ENCODE data around the gene UBASH3B.

The UBASH3B gene

DNA sequence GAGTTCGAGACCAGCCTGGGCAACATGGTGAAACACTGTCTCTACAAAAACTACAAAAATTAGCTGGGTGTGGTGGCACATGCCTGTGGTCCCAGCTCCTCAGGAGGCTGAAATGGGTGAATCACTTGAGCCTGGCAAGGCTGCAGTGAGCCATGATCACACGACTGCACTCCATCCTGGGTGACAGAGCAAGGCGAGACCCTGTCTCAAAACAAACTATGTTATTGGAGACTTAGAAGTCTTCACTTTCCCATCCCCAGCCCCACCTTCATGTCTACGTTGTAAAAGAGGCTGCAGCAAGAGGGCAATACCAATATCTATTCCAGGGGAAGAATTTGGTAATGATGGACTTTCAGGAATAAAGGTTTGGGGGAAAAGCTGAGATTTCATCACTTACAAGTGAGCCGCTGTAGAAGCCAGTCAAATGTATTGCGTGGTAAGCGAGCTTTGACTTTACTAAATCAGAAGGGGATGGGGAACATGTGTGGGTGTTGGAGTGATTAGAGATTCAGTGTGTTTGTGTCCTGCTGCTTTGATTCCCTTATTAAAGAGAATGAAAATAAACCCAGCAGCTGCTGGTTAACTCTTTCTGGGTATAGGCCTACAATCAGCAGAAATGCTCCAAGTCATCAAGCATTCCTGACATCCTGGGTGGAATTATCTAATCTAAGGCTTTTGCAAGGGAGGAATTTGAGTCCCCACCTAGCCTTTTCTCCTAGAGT, 53.7 kb downstream of the UBASH3B start:
- peak overlapping the region; percentile 46 to 99 (median 97); a peak in 21 of 22 replicates for H3K27ac ChIP-seq
- H3K9me3 ChIP-seq (replicated peaks in 1 of 11), result peaks cover 0 to 12% (median 6%) of the 10 kb centered on the region in 11 experiments; a peak in 17 of 22 replicates
- 0 out of 22 replicates have a peak, but pooled peaks of 1 of the 11 experiments have one; percentile 23 for TF ChIP-seq Cebpa-rat (IDR thresholded peaks at IDR 0.05)
- H3K36me3 ChIP-seq, result peaks cover 0 to 99% (median 57%) of the 10 kb centered on the region in 11 experiments; a peak in 18 of 22 replicates
- peaks cover 97 to 100% (median 100%) of the 10 kb centered on the region in 10 experiments for H3K4me1 ChIP-seq
- peak overlapping the region; percentile 44 to 93 (median 85) for H3K4me2 ChIP-seq
- H4K20me1 ChIP-seq, result no peaks in the 10 kb centered on the region
- no peaks in the 10 kb centered on the region for H3K27me3 ChIP-seq
- H3K4me3 ChIP-seq, result no peak overlapping the region
- peak overlapping the region; percentile 42 to 78 (median 63); a peak in 21 of 22 replicates for H3K9ac ChIP-seq

DNA sequence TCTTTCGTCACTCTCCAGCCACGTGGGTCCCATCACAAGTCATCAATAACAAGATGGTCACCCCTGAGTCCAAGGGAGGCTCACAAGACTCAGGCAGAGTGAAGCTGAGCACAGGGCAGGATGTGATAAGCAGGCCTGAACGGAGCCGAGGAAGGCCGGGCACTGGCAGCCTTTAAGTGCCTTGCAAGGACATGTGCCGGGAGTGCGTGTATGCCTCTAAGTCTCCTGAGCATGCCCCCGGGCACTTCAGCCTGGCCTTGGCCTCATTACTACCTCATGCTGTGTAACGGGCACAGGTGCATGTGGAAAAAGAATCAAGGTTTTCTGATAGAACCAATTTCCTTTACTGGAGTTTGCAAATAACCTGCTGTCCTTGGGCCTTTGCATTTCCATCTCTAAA, 55.8 kb downstream of the UBASH3B start:
- TF ChIP-seq Cebpa-rat (IDR thresholded peaks at IDR 0.05), result no peak
- H3K27ac ChIP-seq, result peak overlapping the region; percentile 71 to 99 (median 97); a peak in 21 of 22 replicates
- peaks cover 0 to 94% (median 49%) of the 10 kb centered on the region in 11 experiments; a peak in 18 of 22 replicates for H3K36me3 ChIP-seq
- H3K9ac ChIP-seq, result peak overlapping the region; percentile 12 to 78 (median 50); a peak in 14 of 22 replicates
- H3K9me3 ChIP-seq (replicated peaks in 1 of 11), result peaks cover 0 to 16% (median 9%) of the 10 kb centered on the region in 11 experiments; a peak in 17 of 22 replicates
- no peak overlapping the region for H3K4me3 ChIP-seq
- H3K4me1 ChIP-seq, result peaks cover 97 to 100% (median 100%) of the 10 kb centered on the region in 10 experiments
- no peaks in the 10 kb centered on the region for H3K27me3 ChIP-seq
- peak overlapping the region; percentile 44 to 93 (median 85) for H3K4me2 ChIP-seq
- H4K20me1 ChIP-seq, result no peaks in the 10 kb centered on the region

DNA sequence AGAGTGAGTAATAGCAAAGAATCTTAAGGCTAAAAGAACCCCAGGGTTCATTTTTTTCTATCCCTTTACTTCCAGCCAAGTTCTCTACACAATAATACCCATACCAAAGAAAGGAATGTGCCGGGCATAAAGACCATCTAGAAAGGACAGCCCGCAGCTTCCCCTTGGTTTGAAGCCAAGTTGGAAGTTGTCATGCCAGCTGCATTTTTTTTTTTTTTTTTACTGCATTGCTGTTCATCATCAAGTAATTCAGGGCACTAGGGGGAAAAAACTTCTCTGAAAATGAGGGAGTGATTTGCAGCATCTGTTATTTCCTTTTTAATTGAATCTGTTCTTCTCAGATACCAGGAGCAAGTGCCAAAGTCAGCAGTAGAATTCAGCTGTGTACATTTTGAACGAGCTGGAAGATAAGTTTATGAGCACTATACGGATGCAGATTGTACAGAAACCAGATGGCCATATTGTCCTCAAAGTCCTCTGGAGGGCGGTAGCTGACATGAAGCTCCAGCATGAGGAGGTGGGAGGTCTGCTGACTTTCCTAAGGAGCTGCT, 56.4 kb downstream of the UBASH3B start:
- Histone ChIP-seq H3K36me3 (peaks cover 0 to 94% (median 47%) of the 10 kb centered on the region in 11 experiments; a peak in 18 of 22 replicates), H3K4me1 (peaks cover 97 to 100% (median 100%) of the 10 kb centered on the region in 10 experiments), H4K20me1 (no peaks in the 10 kb centered on the region), H3K9me3 (replicated peaks in 1 of 11) (peaks cover 0 to 16% (median 9%) of the 10 kb centered on the region in 11 experiments; a peak in 17 of 22 replicates), H3K27me3 (no peaks in the 10 kb centered on the region), H3K4me2 (peak overlapping the region; percentile 44 to 93 (median 85)), H3K4me3 (no peak overlapping the region), H3K9ac (peak overlapping the region in 10 of 11 experiments; percentile 22 to 78 (median 51); a peak in 19 of 22 replicates), H3K27ac (peak overlapping the region; percentile 71 to 99 (median 97); a peak in 21 of 22 replicates)
- no peak for TF ChIP-seq Cebpa-rat (IDR thresholded peaks at IDR 0.05)

DNA sequence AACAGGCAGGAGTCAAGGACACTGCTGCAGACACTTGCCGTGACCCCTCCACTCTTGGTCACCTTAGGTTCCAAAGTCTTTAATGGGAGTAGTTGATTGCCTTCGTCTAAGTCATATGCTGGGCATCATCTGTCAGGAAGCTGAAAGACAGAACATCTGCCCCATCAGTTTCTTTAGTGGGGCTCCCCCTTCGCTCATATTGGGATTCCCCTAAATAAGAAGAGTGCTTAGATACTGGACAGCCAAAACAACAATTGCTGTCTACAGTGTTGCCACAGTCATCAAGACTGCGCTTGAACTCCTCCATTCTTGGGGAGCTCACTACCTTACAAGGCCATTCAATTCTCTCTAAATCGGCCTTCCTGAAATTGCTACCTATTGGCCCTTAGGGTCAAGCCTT, 58.5 kb downstream of the UBASH3B start:
- Histone ChIP-seq H3K27ac (peak overlapping the region; percentile 78 to 99 (median 97)), H3K9ac (peak overlapping the region; percentile 76 to 86 (median 81)), H3K27me3 (no peaks in the 10 kb centered on the region), H3K4me1 (peaks cover 98 to 100% (median 100%) of the 10 kb centered on the region in 10 experiments), H3K4me3 (peak overlapping the region in 5 of 10 experiments; percentile 3 to 39 (median 10); a peak in 2 of 20 replicates), H3K36me3 (peaks cover 0 to 84% (median 38%) of the 10 kb centered on the region in 11 experiments; a peak in 18 of 22 replicates), H4K20me1 (no peaks in the 10 kb centered on the region), H3K9me3 (replicated peaks in 1 of 11) (peaks cover 0 to 16% (median 9%) of the 10 kb centered on the region in 11 experiments; a peak in 17 of 22 replicates), H3K4me2 (peak overlapping the region; percentile 79 to 94 (median 91))
- TF ChIP-seq Cebpa-rat (IDR thresholded peaks at IDR 0.05), result no peak

DNA sequence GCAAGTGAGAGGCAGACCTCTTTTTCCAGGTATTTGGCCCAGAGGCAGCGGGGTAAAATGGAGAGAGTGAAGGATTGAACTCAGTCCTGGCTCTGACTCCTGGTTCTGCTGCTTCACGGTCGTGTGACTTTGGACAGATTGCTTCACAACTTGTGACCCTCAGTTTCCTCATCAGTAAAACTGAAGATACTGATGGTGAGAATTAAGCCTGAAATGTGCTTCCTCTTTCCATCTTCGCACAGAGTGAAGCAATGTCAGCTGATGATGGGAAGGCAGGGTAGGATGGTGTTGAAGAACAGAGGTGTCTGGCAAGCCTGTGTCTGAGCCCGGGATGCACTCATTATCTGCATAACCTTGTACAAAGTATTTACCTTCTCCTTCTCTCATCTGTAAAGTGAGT, 59.0 kb downstream of the UBASH3B start:
- H3K4me2 ChIP-seq, result peak overlapping the region; percentile 79 to 94 (median 91)
- peak overlapping the region in 3 of 10 experiments; percentile 3 to 39 (median 10); a peak in 2 of 20 replicates for H3K4me3 ChIP-seq
- no peaks in the 10 kb centered on the region for H4K20me1 ChIP-seq
- peaks cover 0 to 16% (median 9%) of the 10 kb centered on the region in 11 experiments; a peak in 17 of 22 replicates for H3K9me3 ChIP-seq (replicated peaks in 1 of 11)
- H3K27ac ChIP-seq, result peak overlapping the region; percentile 78 to 99 (median 97)
- peaks cover 98 to 100% (median 100%) of the 10 kb centered on the region in 10 experiments for H3K4me1 ChIP-seq
- peaks cover 0 to 84% (median 38%) of the 10 kb centered on the region in 11 experiments; a peak in 18 of 22 replicates for H3K36me3 ChIP-seq
- H3K9ac ChIP-seq, result peak overlapping the region; percentile 76 to 86 (median 81)
- no peaks in the 10 kb centered on the region for H3K27me3 ChIP-seq
- peak; percentile 71 to 96 (median 87) for TF ChIP-seq Cebpa-rat (IDR thresholded peaks at IDR 0.05)

DNA sequence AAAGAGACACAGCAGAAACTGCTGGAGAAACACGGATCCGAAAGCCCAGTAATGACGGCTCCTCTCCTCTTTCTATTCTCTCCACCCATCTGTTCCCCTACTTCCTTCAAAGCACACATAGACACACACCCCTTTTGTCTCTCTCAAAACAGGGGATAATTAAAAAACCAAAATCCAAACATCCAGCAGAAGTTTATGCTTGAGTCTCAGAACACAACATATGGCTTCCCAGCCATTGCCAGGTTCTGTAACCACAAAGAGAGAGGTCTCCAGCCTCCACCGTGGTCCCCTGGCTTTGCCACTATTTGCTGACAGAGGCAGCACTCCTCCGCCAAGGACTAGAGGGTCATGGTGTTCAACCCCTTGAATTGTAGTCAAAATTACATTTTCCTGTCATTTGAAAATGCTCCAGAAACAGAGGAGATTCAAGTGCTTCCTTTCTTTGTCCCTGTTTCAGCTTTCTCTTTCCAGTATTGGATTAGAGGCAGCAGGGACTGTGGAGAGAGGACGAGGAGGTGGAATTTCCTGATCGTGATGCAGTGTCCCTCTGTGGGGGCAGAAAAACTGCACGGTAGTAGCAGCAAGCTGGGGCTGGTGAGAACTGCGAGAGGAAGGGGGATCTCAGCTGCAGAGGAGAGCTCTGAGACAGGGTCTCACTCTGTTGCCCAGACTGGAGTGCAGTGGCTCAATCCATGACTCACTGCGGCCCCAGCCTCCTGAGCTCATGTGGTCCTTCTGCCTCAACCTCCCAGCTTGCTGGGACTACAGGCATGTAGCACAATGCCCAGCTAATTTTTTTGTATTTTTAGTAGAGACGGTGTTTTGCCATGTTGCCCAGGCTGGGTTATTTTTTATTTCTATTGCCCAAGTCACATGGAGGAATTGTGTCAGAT, 60.3 kb downstream of the UBASH3B start:
- H4K20me1 ChIP-seq, result no peaks in the 10 kb centered on the region
- peak overlapping the region; percentile 79 to 94 (median 91) for H3K4me2 ChIP-seq
- peaks cover 98 to 100% (median 100%) of the 10 kb centered on the region in 10 experiments for H3K4me1 ChIP-seq
- no peaks in the 10 kb centered on the region for H3K27me3 ChIP-seq
- peak overlapping the region; percentile 78 to 99 (median 97) for H3K27ac ChIP-seq
- H3K9me3 ChIP-seq (replicated peaks in 1 of 11), result peaks cover 0 to 16% (median 9%) of the 10 kb centered on the region in 11 experiments; a peak in 17 of 22 replicates
- peaks cover 0 to 81% (median 38%) of the 10 kb centered on the region in 11 experiments; a peak in 18 of 22 replicates for H3K36me3 ChIP-seq
- H3K9ac ChIP-seq, result peak overlapping the region; percentile 70 to 86 (median 81)
- no peak for TF ChIP-seq Cebpa-rat (IDR thresholded peaks at IDR 0.05)
- H3K4me3 ChIP-seq, result peak overlapping the region in 9 of 10 experiments; percentile 15 to 56 (median 40); a peak in 15 of 20 replicates

DNA sequence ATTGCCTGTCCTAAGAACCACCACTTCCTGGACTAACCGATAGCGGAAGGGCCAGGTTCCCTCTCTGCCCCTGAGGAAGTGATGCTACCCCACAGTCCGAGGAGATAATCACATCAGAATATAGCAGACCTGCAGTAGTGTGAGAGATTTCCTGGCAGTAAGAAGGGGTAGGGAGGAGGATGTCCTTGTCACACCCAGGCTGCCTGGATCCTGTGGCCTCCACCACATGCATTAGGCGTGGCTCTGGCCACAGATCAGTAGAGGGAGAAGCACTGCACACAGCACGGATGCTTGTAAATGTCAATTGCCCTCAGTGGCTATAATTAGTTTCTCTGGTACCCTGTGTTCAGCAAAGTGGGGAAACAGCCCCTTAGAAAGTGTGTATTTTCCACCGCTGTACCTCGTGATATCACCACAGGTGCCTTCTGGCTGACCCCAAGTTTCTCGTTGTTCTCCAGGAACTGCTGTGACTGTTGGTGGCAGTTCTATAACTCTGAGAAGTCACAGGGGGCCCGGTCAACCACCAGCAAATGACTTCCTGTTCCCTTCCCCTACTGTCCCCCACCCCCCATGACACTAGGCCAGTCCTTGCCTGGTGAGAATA, 61.8 kb downstream of the UBASH3B start:
- Histone ChIP-seq H3K27ac (peak overlapping the region; percentile 78 to 99 (median 97)), H3K4me3 (peak overlapping the region in 8 of 10 experiments; percentile 22 to 56 (median 40); a peak in 13 of 20 replicates)

More for the DNA sequence above, 61.8 kb downstream of the UBASH3B start:
- H3K4me1 ChIP-seq, result peaks cover 98 to 100% (median 100%) of the 10 kb centered on the region in 10 experiments
- no peak for TF ChIP-seq Cebpa-rat (IDR thresholded peaks at IDR 0.05)
- H3K4me2 ChIP-seq, result peak overlapping the region; percentile 79 to 94 (median 91)
- H3K9me3 ChIP-seq (replicated peaks in 1 of 11), result peaks cover 0 to 16% (median 9%) of the 10 kb centered on the region in 11 experiments; a peak in 17 of 22 replicates
- peaks cover 0 to 5% (median 0%) of the 10 kb centered on the region in 11 experiments; a peak in 1 of 22 replicates for H4K20me1 ChIP-seq
- H3K27me3 ChIP-seq, result no peaks in the 10 kb centered on the region
- H3K36me3 ChIP-seq, result peaks cover 0 to 69% (median 24%) of the 10 kb centered on the region in 11 experiments; a peak in 18 of 22 replicates
- peak overlapping the region; percentile 70 to 86 (median 81); a peak in 21 of 22 replicates for H3K9ac ChIP-seq

Data from BLaER1 treated with 17β-estradiol and CSF1 and Interleukin-3, amounts not matched to agents 10 nM and 100 nM (cell line).